Measurements from ENCODE around the gene BIRC6. TPM values are rescaled to one million over a fixed set of nuclear protein-coding genes. Genes with fewer than 3 reads are reported as not detected.
"Not testable (repeated sequence)": the region's sequence is repeated elsewhere in the genome, so short reads cannot be mapped to it uniquely, and the experiment has no call there.

Gene BIRC6
- total and polyA plus RNA-seq, 8 donors: 71.6 to 94.6 (median 80.9) TPM

- DNase-seq: no peak
- H3K36me3 ChIP-seq: no peaks in the 10 kb centered on the region
- ATAC-seq: no peak
- TF ChIP-seq CTCF (IDR thresholded peaks at IDR 0.05): no peak
- H3K4me3 ChIP-seq: no peak overlapping the region
- H3K9me3 ChIP-seq: no peaks in the 10 kb centered on the region
- no peak overlapping the region for H3K27ac ChIP-seq
- no peaks in the 10 kb centered on the region for H3K27me3 ChIP-seq
- intact Hi-C loops (cut with DNase I): no loop called here
- H3K4me1 ChIP-seq: no peaks in the 10 kb centered on the region
These were observed 26.7 kb upstream of the BIRC6 start for GRCh38 chr2:32330136-32330535.

GRCh38 chr2:32342801-32343200 is 14.0 kb upstream of the BIRC6 start:
- no peak for TF ChIP-seq CTCF (IDR thresholded peaks at IDR 0.05)
- ATAC-seq (no peak), DNase-seq (peak in 1 of 4 donors; percentile 29)
- intact Hi-C loops (cut with DNase I): no loop called here
- Histone ChIP-seq H3K4me3 (no peak overlapping the region), H3K27me3 (no peaks in the 10 kb centered on the region), H3K9me3 (no peaks in the 10 kb centered on the region), H3K4me1 (no peaks in the 10 kb centered on the region), H3K27ac (no peak overlapping the region), H3K36me3 (no peaks in the 10 kb centered on the region)

GRCh38 chr2:32350797-32351196 is 6.0 kb upstream of the BIRC6 start:
- intact Hi-C loops (cut with DNase I); H3K27ac ChIP-seq; ATAC-seq; DNase-seq; H3K4me3 ChIP-seq; H3K9me3 ChIP-seq; H3K4me1 ChIP-seq; H3K27me3 ChIP-seq; H3K36me3 ChIP-seq: not testable (repeated sequence)

- intact Hi-C loops (cut with DNase I): no loop called here
- ATAC-seq: no peak
- no peak for TF ChIP-seq CTCF (IDR thresholded peaks at IDR 0.05)
These were observed 695 bp upstream of the BIRC6 start for GRCh38 chr2:32355976-32356680.

GRCh38 chr2:32357318-32358110 is 691 bp downstream of the BIRC6 start:
- peak overlapping the region; percentile 99 for H3K4me3 ChIP-seq
- no peaks in the 10 kb centered on the region for H3K9me3 ChIP-seq
- peak overlapping the region; percentile 93 to 94 for H3K27ac ChIP-seq
- TF ChIP-seq CTCF (IDR thresholded peaks at IDR 0.05): no peak
- peaks cover 0 to 39% of the 10 kb centered on the region in 2 donors for H3K4me1 ChIP-seq
- DNase-seq (peak; percentile 27 to 85 (median 46)), ATAC-seq (peak; percentile 12)
- no peaks in the 10 kb centered on the region for H3K36me3 ChIP-seq
- no peaks in the 10 kb centered on the region for H3K27me3 ChIP-seq
- intact Hi-C loops (cut with DNase I): no loop called here

More at GRCh38 chr2:32355976-32356680, 695 bp upstream of the BIRC6 start:
- H3K27ac ChIP-seq: peak overlapping the region; percentile 93 to 94
- H3K9me3 ChIP-seq: no peaks in the 10 kb centered on the region
- no peaks in the 10 kb centered on the region for H3K27me3 ChIP-seq
- peaks cover 0 to 36% of the 10 kb centered on the region in 2 donors for H3K4me1 ChIP-seq
- peak overlapping the region; percentile 99 for H3K4me3 ChIP-seq
- DNase-seq: no peak
- no peaks in the 10 kb centered on the region for H3K36me3 ChIP-seq
